ENCODE data around the gene IL12A.

GRCh38 chr3:159947220-159947619 lies 41.4 kb upstream of the IL12A start:
- TF ChIP-seq CTCF (conservative IDR thresholded peaks at IDR 0.05), result no peak
- no peak for TF ChIP-seq ZFX (IDR thresholded peaks at IDR 0.05)
